GM20000 (cell line): ENCODE results near the gene RAB6B.

Source experiments
- DNase-seq: peaks from one replicate; pipeline ENCODE4 v3.0.0; 2012; ENCODE audit warnings: low spot score
- CTCF ChIP-seq: IDR thresholded peaks from 2 replicates; pipeline ENCODE4 v1.5.1; 2012; ENCODE audit warnings: mild to moderate bottlenecking, control low read depth; ENCODE audit errors: extremely low read depth, missing control alignments

The RAB6B gene

GRCh38 chr3:133841196-133841595 is 54.5 kb downstream of the RAB6B start:
- DNase-seq = no peak
- no peak for TF ChIP-seq CTCF

- TF ChIP-seq CTCF = no peak
- no peak for DNase-seq
These were observed 54.9 kb downstream of the RAB6B start for GRCh38 chr3:133840767-133841166.

- TF ChIP-seq CTCF = no peak
- no peak for DNase-seq
These were observed 55.5 kb downstream of the RAB6B start for GRCh38 chr3:133840055-133840737.

- no peak for DNase-seq
- no peak for TF ChIP-seq CTCF
These were observed 56.5 kb downstream of the RAB6B start for GRCh38 chr3:133838916-133839800.

GRCh38 chr3:133838296-133838789 is 57.3 kb downstream of the RAB6B start:
- no peak for DNase-seq
- TF ChIP-seq CTCF = no peak

- no peak for TF ChIP-seq CTCF
- no peak for DNase-seq
These were observed 58.0 kb downstream of the RAB6B start for GRCh38 chr3:133837487-133838295.
